ENCODE data around the gene GFER.
A peak's percentile ranks its signal among the peaks of the same experiment; 100 is the strongest.

GFER gene

DNA sequence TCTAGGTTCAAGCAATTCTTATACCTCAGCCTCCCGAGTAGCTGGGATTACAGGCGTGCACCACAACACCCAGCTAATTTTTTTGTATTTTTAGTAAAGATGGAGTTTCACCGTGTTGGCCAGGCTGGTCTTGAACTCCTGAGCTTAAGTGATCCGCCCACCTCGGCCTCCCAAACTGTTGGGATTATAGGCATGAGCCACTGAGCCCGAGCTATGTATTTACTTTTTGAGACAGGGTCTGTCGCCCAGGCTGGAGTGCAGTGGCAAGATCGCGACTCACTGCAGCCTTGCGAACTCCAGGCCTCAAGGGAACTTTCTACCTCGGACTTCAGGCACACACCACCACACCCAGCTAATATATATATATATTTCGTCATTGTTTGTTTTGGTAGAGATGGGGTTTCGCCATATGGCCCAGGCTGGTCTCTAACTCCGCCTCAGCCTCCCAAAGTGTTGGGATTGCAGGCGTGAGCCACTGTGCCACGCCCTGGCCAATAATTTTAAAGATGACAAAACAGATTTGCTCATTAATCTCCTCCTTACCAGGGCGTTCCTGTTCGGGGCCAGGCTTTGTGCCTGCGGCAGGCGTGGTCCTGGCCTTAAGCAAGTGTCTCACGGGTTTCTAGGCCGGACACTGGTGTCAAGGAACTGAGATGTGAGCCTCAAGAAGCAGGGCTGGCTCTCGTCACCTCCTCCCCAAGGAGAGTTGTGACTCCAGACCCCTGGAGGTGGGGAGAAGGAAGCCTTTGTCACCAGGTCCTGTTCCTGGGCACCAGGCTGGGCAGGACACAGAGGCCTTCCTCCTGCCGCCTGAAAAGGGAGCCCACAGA lies 31.3 kb downstream of the GFER start (continued):
- TF ChIP-seq OSR2 (tag by site-specific recombination; IDR thresholded peaks at IDR 0.05) (peak; percentile 62), ZNF624 (tag by site-specific recombination; IDR thresholded peaks at IDR 0.05) (no peak), KLF1 (tag by site-specific recombination; IDR thresholded peaks at IDR 0.05) (peak; percentile 100), ZFP41 (tag by site-specific recombination; IDR thresholded peaks at IDR 0.05; ENCODE audit: borderline replicate concordance) (no peak), IKZF3 (tag by site-specific recombination; IDR thresholded peaks at IDR 0.05) (peak; percentile 80), FEZF1 (tag by site-specific recombination; IDR thresholded peaks at IDR 0.05) (no peak; the same call in 1 of the 2 replicates), ZNF76 (tag by site-specific recombination; IDR thresholded peaks at IDR 0.05; ENCODE audit: borderline replicate concordance, low read depth) (peak; percentile 27; the same call in 1 of the 2 replicates), ZBTB21 (tag by site-specific recombination; IDR thresholded peaks at IDR 0.05) (peak; percentile 35; the same call in 1 of the 2 replicates), REPIN1 (tag by site-specific recombination; IDR thresholded peaks at IDR 0.05; ENCODE audit: low read depth) (no peak), ZNF366 (tag by site-specific recombination; conservative IDR thresholded peaks at IDR 0.05) (peak; percentile 65), ZNF335 (tag by site-specific recombination; conservative IDR thresholded peaks at IDR 0.05) (peak; percentile 77), KLF9 (tag by site-specific recombination; IDR thresholded peaks at IDR 0.05; ENCODE audit: low read depth) (peak; percentile 34; the same call in 1 of the 2 replicates), ZNF629 (tag by site-specific recombination; IDR thresholded peaks at IDR 0.05) (peak; percentile 85), SP2 (tag by site-specific recombination; IDR thresholded peaks at IDR 0.05) (peak; percentile 72), ZNF521 (tag by site-specific recombination; IDR thresholded peaks at IDR 0.05) (no peak), ZNF610 (tag by site-specific recombination; IDR thresholded peaks at IDR 0.05; ENCODE audit: borderline replicate concordance) (no peak), ZNF2 (tag by site-specific recombination; IDR thresholded peaks at IDR 0.05) (0 out of 2 replicates have a peak, but pooled peaks have one; percentile 58), ZNF555 (tag by site-specific recombination; conservative IDR thresholded peaks at IDR 0.05) (no peak)
- TF ChIP-seq, protein P1, sequence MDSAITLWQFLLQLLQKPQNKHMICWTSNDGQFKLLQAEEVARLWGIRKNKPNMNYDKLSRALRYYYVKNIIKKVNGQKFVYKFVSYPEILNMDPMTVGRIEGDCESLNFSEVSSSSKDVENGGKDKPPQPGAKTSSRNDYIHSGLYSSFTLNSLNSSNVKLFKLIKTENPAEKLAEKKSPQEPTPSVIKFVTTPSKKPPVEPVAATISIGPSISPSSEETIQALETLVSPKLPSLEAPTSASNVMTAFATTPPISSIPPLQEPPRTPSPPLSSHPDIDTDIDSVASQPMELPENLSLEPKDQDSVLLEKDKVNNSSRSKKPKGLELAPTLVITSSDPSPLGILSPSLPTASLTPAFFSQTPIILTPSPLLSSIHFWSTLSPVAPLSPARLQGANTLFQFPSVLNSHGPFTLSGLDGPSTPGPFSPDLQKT (IDR thresholded peaks at IDR 0.05; ENCODE audit: borderline replicate concordance, low read depth, low read length), result no peak
- TF ChIP-seq, protein P2, sequence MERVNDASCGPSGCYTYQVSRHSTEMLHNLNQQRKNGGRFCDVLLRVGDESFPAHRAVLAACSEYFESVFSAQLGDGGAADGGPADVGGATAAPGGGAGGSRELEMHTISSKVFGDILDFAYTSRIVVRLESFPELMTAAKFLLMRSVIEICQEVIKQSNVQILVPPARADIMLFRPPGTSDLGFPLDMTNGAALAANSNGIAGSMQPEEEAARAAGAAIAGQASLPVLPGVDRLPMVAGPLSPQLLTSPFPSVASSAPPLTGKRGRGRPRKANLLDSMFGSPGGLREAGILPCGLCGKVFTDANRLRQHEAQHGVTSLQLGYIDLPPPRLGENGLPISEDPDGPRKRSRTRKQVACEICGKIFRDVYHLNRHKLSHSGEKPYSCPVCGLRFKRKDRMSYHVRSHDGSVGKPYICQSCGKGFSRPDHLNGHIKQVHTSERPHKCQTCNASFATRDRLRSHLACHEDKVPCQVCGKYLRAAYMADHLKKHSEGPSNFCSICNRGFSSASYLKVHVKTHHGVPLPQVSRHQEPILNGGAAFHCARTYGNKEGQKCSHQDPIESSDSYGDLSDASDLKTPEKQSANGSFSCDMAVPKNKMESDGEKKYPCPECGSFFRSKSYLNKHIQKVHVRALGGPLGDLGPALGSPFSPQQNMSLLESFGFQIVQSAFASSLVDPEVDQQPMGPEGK (tag by site-specific recombination; IDR thresholded peaks at IDR 0.05), result peak; percentile 59; the same call in 1 of the 2 replicates
- TF ChIP-seq, protein P3, sequence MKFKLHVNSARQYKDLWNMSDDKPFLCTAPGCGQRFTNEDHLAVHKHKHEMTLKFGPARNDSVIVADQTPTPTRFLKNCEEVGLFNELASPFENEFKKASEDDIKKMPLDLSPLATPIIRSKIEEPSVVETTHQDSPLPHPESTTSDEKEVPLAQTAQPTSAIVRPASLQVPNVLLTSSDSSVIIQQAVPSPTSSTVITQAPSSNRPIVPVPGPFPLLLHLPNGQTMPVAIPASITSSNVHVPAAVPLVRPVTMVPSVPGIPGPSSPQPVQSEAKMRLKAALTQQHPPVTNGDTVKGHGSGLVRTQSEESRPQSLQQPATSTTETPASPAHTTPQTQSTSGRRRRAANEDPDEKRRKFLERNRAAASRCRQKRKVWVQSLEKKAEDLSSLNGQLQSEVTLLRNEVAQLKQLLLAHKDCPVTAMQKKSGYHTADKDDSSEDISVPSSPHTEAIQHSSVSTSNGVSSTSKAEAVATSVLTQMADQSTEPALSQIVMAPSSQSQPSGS (tag by site-specific recombination; IDR thresholded peaks at IDR 0.05; ENCODE audit: low read depth), result peak; percentile 86
- TF ChIP-seq, protein P4, sequence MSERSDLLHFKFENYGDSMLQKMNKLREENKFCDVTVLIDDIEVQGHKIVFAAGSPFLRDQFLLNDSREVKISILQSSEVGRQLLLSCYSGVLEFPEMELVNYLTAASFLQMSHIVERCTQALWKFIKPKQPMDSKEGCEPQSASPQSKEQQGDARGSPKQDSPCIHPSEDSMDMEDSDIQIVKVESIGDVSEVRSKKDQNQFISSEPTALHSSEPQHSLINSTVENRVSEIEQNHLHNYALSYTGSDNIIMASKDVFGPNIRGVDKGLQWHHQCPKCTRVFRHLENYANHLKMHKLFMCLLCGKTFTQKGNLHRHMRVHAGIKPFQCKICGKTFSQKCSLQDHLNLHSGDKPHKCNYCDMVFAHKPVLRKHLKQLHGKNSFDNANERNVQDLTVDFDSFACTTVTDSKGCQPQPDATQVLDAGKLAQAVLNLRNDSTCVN (tag by site-specific recombination; optimal IDR thresholded peaks at IDR 0.05), result peak; percentile 33
- TF ChIP-seq, protein P5, sequence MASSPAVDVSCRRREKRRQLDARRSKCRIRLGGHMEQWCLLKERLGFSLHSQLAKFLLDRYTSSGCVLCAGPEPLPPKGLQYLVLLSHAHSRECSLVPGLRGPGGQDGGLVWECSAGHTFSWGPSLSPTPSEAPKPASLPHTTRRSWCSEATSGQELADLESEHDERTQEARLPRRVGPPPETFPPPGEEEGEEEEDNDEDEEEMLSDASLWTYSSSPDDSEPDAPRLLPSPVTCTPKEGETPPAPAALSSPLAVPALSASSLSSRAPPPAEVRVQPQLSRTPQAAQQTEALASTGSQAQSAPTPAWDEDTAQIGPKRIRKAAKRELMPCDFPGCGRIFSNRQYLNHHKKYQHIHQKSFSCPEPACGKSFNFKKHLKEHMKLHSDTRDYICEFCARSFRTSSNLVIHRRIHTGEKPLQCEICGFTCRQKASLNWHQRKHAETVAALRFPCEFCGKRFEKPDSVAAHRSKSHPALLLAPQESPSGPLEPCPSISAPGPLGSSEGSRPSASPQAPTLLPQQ (tag by site-specific recombination; IDR thresholded peaks at IDR 0.05), result peak; percentile 54
- TF ChIP-seq, protein P6, sequence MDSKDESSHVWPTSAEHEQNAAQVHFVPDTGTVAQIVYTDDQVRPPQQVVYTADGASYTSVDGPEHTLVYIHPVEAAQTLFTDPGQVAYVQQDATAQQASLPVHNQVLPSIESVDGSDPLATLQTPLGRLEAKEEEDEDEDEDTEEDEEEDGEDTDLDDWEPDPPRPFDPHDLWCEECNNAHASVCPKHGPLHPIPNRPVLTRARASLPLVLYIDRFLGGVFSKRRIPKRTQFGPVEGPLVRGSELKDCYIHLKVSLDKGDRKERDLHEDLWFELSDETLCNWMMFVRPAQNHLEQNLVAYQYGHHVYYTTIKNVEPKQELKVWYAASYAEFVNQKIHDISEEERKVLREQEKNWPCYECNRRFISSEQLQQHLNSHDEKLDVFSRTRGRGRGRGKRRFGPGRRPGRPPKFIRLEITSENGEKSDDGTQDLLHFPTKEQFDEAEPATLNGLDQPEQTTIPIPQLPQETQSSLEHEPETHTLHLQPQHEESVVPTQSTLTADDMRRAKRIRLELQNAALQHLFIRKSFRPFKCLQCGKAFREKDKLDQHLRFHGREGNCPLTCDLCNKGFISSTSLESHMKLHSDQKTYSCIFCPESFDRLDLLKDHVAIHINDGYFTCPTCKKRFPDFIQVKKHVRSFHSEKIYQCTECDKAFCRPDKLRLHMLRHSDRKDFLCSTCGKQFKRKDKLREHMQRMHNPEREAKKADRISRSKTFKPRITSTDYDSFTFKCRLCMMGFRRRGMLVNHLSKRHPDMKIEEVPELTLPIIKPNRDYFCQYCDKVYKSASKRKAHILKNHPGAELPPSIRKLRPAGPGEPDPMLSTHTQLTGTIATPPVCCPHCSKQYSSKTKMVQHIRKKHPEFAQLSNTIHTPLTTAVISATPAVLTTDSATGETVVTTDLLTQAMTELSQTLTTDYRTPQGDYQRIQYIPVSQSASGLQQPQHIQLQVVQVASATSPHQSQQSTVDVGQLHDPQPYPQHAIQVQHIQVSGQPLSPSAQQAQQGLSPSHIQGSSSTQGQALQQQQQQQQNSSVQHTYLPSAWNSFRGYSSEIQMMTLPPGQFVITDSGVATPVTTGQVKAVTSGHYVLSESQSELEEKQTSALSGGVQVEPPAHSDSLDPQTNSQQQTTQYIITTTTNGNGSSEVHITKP (tag by site-specific recombination; IDR thresholded peaks at IDR 0.05), result peak; percentile 50; the same call in 1 of the 2 replicates
- TF ChIP-seq, protein P7, sequence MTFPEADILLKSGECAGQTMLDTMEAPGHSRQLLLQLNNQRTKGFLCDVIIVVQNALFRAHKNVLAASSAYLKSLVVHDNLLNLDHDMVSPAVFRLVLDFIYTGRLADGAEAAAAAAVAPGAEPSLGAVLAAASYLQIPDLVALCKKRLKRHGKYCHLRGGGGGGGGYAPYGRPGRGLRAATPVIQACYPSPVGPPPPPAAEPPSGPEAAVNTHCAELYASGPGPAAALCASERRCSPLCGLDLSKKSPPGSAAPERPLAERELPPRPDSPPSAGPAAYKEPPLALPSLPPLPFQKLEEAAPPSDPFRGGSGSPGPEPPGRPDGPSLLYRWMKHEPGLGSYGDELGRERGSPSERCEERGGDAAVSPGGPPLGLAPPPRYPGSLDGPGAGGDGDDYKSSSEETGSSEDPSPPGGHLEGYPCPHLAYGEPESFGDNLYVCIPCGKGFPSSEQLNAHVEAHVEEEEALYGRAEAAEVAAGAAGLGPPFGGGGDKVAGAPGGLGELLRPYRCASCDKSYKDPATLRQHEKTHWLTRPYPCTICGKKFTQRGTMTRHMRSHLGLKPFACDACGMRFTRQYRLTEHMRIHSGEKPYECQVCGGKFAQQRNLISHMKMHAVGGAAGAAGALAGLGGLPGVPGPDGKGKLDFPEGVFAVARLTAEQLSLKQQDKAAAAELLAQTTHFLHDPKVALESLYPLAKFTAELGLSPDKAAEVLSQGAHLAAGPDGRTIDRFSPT (tag by site-specific recombination; IDR thresholded peaks at IDR 0.05), result no peak
